ENCODE data around the gene RIMBP2.

The RIMBP2 gene

GRCh38 chr12:130497991-130498390 lies 218.1 kb downstream of the RIMBP2 start:
- no peak for DNase-seq

- DNase-seq, result no peak
Measured at GRCh38 chr12:130497321-130497720, 218.8 kb downstream of the RIMBP2 start.

- DNase-seq, result no peak
Measured at GRCh38 chr12:130496516-130497120, 219.5 kb downstream of the RIMBP2 start.

- no peak for DNase-seq
Measured at GRCh38 chr12:130495156-130495555, 220.9 kb downstream of the RIMBP2 start.

GRCh38 chr12:130494736-130495135 lies 221.4 kb downstream of the RIMBP2 start:
- DNase-seq, result no peak

GRCh38 chr12:130493951-130494350 lies 222.1 kb downstream of the RIMBP2 start:
- no peak for DNase-seq

- DNase-seq, result no peak
Measured at GRCh38 chr12:130491421-130492357, 224.4 kb downstream of the RIMBP2 start.

- no peak for DNase-seq
Measured at GRCh38 chr12:130490674-130491073, 225.4 kb downstream of the RIMBP2 start.

- DNase-seq, result no peak
Measured at GRCh38 chr12:130489293-130489692, 226.8 kb downstream of the RIMBP2 start.

- no peak for DNase-seq
Measured at GRCh38 chr12:130488358-130488710, 227.8 kb downstream of the RIMBP2 start.

- DNase-seq, result no peak
Measured at GRCh38 chr12:130487636-130488357, 228.3 kb downstream of the RIMBP2 start.

- DNase-seq, result no peak
Measured at GRCh38 chr12:130486891-130487416, 229.1 kb downstream of the RIMBP2 start.

- no peak for DNase-seq
Measured at GRCh38 chr12:130486146-130486435, 230.0 kb downstream of the RIMBP2 start.

- no peak for DNase-seq
Measured at GRCh38 chr12:130485291-130486145, 230.6 kb downstream of the RIMBP2 start.

- DNase-seq, result no peak
Measured at GRCh38 chr12:130484221-130484620, 231.9 kb downstream of the RIMBP2 start.

- no peak for DNase-seq
Measured at GRCh38 chr12:130483616-130484180, 232.4 kb downstream of the RIMBP2 start.

GRCh38 chr12:130482448-130482847 lies 233.7 kb downstream of the RIMBP2 start:
- no peak for DNase-seq

- no peak for DNase-seq
Measured at GRCh38 chr12:130481392-130481879, 234.7 kb downstream of the RIMBP2 start.

GRCh38 chr12:130480887-130481286 lies 235.2 kb downstream of the RIMBP2 start:
- DNase-seq, result no peak

- DNase-seq, result no peak
Measured at GRCh38 chr12:130480231-130480630, 235.9 kb downstream of the RIMBP2 start.

GRCh38 chr12:130479401-130480125 lies 236.5 kb downstream of the RIMBP2 start:
- DNase-seq, result no peak

Measured in femur (tissue), 1 donor.